KG1 (cell line): ENCODE measurements around the gene ADAP1.
"Not testable (repeated sequence)": the region's sequence is repeated elsewhere in the genome, so short reads cannot be mapped to it uniquely, and the experiment has no call there.

Experiments used
- DNase-seq: peaks from one replicate; lab custom pipeline; 2025; lab: John Stamatoyannopoulos, UW

The ADAP1 gene

DNA sequence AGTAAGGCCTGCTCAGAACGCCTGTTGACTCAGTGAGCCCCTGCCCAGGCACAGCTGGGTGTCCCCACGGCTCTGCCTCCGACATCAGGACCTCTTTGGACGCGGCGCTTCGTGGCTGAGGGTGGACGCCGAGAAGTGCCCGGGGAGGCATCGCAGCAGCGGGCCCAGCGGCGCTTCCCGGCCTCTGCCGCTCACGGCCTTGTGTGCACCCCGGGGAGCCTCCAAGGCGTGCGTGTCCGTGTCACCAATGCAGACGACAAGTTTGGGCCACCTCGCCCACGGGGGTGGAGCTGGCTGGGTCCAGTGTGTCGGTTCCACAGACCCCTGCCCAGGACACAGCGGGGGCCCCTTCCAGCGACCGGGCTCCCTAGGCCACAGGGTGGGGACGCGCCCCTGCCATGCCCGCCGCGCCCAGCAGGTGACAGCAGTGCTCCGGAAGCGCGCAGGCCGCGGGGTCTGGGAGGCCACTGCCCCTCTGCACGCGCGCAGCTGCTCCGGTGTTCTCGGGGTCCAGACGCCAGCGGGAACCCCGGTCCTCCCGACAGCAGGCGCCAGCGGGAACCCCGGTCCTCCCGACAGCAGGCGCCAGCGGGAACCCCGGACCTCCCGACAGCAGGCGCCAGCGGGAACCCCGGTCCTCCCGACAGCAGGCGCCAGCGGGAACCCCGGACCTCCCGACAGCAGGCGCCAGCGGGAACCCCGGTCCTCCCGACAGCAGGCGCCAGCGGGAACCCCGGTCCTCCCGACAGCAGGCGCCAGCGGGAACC, 45.7 kb downstream of the ADAP1 start:
- DNase-seq = not testable (repeated sequence)

DNA sequence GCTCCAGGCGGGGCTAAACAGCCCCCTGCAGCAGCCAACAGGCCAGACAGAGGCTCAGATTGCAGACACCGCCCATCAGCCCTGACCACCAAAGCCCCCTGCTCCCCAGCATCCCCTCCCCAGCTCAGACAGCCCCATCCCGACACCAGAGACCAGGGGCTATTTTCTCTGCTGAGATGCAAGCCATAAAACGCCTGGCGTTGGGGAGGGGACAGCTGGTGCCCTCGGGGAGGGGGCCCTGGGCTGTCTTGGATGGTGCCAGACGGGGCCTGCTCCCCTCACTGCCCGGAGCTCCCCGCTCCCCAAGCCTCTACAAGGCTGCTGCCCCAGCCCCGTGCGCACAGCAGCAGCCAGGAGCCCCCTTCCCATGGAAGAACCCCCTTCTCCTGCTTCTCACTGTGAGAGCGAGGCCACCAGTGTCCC, 46.3 kb downstream of the ADAP1 start:
- DNase-seq = no peak

DNA sequence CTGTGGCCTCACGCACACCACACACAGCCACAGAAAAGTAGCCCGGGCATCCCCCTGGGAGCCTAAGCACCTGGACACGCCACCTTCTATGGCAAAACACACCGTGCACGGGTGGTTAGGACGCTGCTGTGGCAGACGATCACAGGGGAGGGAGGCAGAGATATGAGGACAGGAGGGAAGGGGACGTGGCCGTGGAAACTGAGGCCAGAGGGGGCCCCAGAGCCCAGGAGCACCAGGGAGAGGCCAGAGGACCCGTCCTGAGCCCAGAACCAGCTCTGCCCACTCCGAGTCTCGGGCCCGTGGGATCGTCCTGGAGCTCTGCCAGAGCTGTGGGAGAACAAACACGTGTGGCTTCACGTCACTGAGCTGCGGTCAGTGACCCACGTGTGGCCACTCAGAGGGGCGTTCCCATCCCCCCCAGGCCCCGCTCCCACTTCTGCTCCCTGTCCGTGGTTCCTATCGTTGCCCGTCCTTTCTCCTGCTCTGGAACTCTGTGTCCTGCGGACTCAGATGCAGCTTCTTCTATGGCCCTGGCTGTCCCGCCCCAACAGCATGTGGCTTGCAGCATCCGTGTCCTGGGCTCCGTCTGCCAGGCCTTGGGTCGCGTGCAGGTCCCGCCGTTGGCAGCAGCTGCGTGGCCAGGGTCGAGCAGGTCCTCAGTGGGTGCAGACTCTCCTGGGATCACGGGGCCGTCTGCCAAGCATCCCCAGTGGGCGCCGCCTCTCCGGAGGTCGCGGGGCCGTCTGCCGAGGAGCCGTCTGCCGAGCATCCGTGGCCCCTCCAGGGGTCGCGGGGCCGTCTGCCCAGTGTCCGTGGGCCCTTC, 47.1 kb downstream of the ADAP1 start:
- DNase-seq = no peak

DNA sequence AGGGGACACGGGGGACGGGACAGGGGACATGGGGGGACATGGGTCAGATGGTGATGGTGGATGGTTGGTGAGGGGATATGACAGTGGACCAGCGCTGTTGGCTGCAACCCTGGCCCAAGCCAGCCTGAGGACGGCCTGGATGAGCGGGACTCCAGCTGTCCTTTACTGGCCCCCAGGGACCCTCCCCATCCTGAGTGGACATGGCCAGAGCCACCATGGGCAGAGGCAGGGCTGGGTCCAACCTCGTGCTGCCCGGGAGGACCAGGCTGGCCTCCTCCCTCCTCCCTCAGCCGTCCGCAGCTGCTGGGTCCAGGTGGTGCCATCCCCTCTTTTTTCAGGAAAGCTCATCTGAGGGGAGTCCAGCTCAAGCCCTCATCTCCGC, 47.7 kb downstream of the ADAP1 start:
- DNase-seq = no peak

DNA sequence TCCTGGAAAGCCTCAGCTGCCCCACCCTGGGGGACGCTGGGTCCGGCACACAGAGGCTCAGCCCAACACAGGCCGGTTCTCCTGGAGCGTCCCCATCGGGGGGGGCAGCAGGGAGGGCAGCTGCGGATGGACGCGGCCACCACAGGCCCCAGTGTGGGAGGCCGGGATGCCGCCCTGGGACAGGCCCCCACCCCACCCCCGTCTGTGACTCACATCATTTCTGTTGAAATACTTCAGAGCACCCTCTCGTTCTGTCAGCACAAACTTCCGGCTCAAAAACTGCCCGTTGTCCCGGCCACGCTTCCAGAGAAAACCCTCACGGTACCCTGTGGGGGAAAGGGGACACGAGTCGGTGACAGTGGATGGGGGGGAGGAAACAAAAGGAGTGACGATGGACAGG, 49.6 kb downstream of the ADAP1 start:
- DNase-seq = no peak

DNA sequence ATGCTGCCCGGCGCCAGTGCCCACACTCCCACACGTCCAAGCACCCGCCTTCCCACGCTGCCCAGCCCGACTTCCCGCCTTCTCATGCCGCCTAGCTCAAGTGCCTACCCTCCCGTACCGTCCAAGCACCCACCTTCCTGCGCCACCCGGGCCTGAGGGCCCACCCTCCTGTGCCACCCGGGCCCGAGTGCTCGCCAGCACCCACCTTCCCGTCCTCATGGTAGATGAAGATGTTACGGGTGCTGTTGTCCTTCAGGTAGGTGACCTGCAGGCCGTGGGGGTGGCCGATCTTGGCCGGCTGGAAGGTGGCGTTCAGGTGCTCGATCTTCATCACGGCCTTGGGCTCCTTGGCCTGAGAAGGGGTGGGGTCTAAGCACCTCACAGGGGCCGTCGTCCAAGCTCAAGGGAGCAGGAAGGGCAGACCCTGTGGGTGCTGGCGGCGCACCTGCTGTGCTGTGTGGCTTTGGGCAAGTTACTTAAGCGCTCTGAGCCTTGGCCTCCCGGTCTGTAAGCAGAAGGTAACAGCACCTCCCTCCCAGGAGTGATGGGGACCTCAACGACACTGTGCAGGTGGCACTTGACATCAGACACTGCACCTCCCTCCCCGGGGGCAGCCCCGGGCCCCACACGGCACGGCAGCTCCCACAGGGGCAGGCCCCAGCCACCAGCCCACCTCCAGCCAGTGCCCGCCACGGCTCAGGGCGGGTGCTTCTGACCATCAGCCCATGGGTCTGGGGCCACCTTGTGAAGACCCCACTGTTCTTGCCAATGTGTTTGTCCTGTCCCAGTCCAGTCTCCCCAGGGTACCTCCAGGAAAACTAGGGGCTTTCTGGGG, 50.3 kb downstream of the ADAP1 start:
- no peak for DNase-seq

DNA sequence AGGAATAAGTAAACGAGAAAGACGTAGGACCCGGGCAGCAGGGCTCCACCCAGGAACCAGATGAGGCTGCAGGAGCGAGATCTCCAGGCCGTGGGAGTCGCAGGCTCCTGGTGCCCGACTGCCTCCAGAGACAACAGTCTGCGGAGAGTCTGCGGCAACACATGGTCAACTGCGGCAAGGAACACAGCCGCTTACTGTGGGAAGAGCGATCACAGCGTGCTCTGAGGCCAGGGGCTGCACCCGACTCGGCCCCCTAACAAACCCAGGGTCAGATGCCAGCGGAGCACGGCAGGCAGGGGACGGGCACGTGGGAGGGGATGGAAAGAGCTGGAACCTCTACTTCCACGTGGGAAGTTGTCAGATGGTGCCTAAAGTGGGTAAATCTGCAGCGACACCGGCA, 51.5 kb downstream of the ADAP1 start:
- no peak for DNase-seq

DNA sequence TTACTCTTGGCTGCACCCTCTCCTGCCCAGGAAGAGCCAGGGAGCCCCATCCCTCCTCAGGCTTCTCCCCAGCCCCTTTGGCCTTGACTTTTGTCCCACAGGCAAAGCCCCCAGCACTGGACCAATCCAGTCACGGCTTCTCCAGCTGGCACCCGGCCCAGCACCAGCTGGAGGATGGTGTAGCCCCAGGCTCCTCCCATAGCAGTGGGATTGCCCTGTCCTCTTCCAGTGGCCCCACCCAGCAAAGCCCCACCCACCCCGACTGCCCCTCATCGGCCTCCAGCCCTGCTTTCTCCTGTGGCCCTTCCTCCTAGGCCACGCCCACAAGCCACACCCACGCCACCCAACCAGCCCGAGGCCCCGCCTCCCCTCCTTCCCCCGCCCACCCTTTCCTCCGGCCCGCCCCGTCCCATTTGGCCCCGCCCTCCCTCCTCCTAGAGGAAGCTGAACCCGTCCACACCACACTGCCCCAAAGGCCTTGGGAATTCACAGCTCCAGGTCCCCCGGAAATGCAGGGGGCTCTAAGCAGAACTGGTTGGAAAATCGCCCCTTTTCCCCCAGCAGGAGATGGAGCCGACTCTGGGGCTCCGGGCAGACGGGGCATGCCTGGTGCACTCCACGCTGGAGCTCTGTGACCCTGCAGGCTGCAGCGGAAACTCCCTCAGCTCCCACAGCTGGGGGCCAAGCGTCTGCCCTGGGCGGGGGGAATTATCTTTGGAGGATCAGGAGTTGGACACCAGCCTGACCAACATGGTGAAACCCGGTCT, 52.9 kb downstream of the ADAP1 start:
- no peak for DNase-seq

DNA sequence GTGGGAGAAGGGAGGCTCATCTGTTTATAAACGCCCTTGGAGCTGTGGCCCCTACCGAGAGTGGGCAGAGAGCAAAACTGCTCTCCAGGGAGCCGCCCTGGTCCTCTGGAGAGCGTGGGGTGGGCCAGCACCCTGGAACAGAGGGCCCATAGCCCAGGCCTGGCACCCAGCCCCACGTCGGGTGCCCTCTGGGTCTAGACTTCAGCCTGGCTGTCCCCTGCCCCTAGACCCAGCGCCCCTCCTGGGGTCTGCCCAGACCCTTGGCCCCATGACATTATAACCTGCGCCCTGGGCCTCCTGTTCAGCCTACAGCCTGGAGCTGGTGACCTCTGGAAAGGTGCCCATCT, 53.5 kb downstream of the ADAP1 start:
- no peak for DNase-seq

DNA sequence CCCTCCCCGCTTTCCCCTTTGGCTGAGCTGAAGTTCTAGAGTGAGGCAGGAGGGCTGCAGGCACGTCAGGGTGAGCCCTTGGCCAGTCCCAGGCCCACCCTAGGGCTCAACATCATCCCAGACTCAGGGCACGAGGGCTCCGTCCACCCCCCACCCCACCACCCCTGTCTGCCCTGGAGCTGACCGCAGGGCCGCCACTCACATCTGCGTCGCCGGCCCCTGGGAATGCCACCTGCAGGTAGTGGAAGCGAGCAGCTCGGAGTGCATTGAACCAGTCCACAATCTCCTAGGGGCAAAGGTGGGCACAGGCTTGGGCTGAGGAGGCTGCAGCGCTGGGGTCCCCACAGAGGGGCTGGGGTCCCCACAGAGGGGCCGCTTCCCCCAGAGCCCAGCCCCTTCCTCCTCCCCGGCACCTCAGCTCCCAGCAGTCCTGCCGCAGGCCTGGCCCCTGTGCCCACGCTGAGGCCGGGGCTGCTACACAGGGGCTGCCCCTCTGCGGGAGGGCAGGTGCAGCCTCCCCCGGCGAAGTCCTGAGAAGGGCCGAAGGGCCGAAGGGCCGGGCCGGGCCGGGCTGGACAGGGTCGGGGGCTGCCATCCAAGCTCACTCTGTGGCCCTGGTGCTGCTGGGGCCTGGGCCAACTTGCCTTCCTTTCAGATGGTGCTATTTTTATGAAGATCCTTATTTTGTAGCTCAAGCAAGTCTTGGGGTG, 54.0 kb downstream of the ADAP1 start:
- DNase-seq = no peak

DNA sequence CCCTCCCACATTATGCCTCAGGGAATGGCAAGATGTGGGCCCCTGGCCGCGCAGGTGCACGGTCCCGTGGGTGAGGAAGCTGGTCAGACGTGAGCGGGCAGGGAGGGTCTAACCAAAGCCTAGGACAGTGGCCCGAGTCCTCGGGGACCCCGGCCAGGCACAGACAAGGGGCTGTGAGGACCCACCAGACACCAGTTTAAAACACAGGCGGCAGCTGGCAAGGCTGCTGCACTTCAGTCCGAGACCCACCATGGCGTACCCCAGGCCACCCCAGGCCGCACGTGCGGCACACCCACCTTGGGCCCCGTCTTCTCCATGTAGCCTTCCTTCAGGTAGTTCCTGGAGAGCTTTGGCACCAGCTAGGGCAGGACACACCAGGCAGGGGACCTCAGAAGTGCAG, 54.7 kb downstream of the ADAP1 start:
- no peak for DNase-seq

DNA sequence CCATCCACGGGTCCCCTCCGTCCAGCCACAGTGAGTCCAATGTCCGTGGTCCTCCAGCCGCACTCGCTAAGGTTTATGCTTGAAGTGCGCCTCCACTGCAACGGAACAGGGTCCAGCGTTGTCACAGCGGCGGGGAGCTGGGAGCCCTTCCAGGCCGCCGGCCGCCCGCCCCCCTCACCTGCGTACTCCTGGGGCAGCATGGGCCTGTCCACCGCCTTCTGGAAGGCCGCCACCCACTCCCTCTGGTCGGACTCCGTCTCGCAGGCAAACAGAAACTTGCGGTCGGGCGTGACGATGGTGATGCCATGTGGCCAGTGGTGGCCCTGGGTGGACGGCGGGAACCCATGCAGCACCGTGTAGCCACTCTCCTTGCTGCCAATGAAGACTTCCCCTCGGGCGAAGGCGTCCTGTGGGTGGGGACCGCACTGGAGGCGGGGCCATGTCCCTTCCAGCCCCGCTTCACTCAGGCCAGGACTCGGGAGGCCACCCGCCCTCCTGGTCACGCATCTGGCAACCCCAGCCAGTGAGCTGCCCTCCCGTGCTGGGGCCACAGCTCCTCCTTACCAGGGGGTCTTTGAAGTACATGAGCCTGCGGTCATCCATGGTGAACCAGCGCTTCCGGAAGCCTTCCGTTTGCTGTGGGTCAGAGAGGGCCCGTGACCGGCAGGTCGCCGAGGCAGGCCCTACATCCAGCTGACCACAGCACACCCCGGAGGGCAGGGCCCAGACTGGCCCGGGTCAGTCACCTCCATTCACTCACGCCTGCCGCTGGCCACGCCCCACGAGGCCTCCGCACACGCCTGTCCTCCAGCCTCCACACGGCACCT, 55.4 kb downstream of the ADAP1 start:
- DNase-seq = no peak

DNA sequence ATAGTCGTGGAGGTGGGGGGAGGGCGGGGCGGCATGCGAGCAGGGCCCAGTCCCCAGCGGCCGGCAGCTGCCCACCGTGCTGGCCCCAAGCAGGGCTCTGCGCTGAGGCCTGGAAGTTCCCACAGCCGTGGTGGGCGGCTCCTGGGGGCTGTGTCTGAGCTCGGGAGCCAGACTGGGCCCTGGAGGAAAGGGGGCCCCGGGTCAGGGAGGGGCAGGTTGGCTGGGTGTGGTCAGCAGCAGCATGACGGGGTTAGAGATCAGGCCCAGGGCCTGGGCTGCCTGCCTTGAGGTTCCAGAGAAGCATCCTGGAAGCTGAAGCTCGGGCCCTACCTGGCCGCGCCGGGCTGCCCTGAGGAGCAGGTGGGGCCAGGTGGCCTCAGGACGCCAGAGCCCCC, 56.0 kb downstream of the ADAP1 start:
- no peak for DNase-seq

DNA sequence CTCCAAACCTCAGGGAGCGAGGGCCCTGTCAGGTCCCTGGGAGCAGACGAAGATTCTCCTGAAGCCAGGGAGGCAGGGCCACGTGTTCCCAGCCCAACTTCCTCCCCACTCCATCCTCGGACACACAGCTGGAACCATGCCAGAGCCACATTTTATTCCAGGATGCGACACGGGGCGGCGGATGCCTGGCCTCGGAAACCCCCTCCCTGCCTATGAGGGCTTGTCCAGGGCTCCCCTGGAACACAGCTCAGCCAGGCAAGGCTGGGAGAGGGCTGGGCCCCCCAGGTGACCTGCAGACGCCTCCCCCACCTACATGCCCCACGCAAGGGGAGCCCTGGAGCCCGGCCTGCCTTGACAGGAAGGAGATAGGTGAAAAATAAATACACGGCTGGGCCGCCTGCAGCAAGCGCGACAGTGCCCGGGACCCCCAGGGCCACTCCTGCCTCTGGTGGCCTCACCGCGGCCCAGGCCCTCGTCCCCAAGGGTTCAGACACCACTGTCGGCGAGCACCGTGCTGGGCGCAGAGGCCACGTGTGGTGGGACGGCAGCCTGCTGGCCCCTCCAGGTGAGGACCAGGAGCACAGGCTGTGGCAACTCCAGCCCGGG, 56.6 kb downstream of the ADAP1 start:
- no peak for DNase-seq

DNA sequence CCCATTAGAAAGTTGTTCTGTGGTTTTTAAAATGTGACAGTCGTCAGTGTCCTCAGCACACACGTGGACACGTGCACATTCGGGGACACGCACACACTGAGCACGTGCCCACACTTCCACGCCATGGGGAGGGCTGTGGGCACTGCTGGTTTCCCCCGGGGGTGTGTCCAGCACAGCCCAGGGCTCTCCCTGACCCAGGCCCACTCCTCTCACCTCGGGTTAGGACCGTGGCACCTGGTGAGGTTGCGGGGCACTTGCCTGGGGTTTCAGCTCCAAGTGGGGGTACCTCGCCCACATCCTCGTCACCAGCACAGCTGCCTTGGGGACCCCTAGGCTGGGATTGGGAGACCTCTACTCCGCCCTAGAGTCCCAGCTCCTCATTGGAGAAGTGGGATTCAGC, 57.4 kb downstream of the ADAP1 start:
- no peak for DNase-seq

DNA sequence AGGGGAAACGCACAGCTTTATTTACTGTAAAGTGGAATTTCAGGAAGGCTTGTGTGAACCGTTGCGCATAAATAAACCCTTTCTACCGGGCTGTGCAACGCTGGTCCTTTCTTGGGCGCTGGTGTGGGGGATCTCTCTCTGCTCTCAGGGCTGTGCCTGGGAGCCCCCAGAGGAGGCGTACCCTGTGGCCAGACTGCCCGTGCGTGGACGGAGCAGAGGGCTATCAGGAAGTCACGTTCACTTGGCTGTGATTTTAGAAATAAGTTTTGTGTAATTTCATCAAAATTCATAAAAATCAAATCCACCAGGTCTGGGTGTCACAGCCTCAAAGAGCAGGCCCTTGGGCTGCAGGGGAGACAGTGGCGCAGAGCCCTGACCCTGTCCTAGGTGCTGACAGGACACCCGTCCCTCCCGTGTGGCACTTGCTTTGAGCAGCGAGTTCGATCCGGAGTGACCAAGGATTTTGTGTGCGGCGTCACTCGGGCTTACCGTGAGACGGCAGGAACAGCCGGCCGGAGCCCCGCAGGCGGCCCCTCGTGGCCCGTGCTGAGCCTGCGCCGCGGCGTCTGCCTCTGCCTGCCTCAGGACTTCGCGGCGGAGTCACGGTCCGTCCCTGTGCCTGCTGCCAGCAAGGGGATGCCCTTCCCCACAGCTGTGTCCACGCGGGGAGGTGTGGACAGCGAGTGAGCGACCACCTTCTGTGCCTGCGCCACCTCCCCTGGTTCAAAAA, 58.0 kb downstream of the ADAP1 start:
- DNase-seq = no peak

DNA sequence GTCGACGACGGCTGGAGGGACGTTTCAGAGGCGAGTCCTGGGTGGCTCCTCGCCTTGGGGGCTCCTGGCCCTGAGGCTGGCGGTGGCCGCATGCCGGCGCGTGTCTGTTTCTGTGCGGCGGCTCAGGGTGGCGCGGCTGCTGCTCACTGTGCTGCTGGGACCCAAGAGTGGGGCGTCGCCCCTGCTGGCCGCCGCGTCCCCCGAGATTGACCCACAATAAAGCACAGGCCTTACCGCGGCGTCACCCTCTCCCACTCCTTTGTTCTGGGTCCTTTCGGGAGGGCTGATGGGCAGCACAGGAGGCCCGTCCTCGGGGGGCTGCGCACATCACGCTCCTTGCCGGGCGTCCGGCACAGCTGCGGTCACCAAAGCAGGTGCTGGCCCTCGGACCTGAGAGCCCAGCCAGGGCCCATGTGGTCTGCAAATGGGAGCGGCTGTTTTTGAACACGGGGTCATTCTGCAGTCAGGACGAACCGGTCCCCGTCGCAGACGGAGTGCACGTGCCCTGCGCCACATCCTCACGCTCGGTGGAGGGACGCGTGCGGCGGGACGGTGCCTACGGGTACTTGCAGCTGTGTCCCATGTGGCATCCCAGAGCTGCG, 58.9 kb downstream of the ADAP1 start:
- DNase-seq = no peak

DNA sequence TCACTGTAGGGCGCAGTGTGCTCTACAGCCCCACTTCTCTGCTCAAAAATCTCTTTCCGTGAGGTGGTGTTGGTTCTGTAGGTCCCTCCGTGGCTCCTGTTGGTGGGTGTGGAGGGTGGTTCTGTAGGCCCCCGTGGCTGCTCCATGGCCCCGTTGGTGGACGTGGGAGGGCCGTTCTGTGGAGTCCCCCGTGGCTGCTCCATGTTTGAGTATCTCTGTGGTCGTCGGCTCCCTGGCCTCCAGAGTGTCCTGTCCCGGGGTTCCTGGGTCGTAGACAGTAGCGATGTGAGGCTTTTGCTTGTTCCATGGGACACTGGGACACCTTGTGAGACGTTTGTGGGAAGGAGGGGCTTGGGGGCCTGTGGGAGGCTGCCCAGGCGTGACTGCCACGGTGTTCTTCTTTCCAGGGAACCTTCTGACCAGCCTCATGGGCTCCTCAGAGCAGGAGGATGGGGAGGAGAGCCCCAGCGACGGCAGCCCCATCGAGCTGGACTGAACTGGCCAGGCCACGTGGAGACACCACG, 59.5 kb downstream of the ADAP1 start:
- DNase-seq = no peak
